T-helper 2 cell treated with Interferon-gamma antibody and Interleukin-4, amounts not matched to agents 5 μg/mL and 100 μg/mL, for 36 hours (primary cell): ENCODE results near the gene UBE3B.
"Not testable (repeated sequence)": the region's sequence is repeated elsewhere in the genome, so short reads cannot be mapped to it uniquely, and the experiment has no call there.

Experiments
- DNase-seq: peaks from one replicate; pipeline ENCODE4 v3.0.0; 2021; ENCODE audit warnings: low spot score
- H3K27ac Mint-ChIP-seq: one replicate; pipeline ENCODE4 v1.8.0; 2021; ENCODE audit warnings: mild to moderate bottlenecking, mixed read lengths
- H3K27me3 Mint-ChIP-seq: one replicate; pipeline ENCODE4 v1.8.0; 2021; ENCODE audit warnings: low read depth, mixed read lengths
- H3K36me3 Mint-ChIP-seq: one replicate; pipeline ENCODE4 v1.8.0; 2021; ENCODE audit warnings: low read depth, mixed read lengths
- H3K4me1 Mint-ChIP-seq: one replicate; pipeline ENCODE4 v1.8.0; 2021; ENCODE audit warnings: low read depth, mixed read lengths
- H3K4me3 Mint-ChIP-seq: one replicate; pipeline ENCODE4 v1.8.0; 2022; ENCODE audit warnings: mild to moderate bottlenecking, moderate library complexity, mixed read lengths
- H3K9me3 Mint-ChIP-seq: one replicate; pipeline ENCODE4 v1.8.0; 2021; ENCODE audit warnings: mixed read lengths

Gene UBE3B

DNA sequence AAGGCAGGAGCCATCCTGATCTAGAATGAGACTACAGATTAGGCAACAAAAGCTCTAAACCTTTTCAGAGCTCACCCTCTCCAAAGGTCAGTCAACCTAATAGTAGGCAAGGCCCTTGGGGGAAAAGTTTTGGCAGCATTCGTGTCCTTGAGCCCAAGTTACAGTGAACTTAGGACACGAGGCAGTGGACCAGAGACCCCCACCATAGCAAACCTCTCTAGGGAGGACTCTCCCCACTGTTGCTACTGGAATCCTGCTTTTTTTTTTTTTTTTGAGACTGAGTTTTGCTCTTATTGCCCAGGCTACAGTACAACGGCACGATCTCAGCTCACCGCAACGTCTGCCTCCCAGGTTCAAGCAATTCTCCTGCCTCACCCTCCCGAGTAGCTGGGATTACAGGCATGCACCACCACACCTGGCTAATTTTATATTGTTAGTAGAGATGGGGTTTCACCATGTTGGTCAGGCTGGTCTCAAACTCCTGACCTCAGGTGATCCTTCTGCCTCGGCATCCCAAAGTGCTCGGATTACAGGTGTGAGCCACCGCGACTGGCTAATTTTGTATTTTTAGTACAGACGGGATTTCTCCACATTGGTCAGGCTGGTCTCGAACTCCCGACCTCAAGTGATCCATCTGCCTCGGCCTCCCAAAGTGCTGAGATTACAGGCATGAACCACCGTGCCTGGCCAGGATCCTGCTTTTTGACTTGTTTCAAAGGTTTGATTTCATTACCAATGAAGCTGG is 3.7 kb upstream of the UBE3B start:
- Mint-ChIP-seq H3K36me3 (peaks cover 12% of the 10 kb centered on the region), H3K4me1 (peaks cover 17% of the 10 kb centered on the region)
- H3K4me3 Mint-ChIP-seq, H3K27me3 Mint-ChIP-seq, DNase-seq, H3K9me3 Mint-ChIP-seq, H3K27ac Mint-ChIP-seq: not testable (repeated sequence)

DNA sequence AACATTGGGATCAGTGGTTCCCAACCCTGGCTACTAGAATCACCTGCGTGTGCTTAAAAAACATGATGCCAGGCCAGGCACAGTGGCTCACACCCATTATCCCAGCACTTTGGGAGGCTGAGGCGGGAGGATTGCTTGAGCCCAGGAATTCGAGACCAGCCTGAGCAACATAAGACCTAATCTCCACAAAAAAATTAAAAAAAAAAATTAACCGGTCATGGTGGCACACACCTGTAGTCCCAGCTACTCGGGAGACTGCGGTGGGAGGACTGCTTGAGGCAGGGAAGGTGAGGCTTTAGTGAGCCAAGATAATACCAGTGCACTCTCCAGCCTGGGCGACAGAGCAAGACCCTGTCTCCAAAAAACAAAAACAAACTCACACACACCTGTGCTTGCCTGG is 2.3 kb upstream of the UBE3B start:
- Mint-ChIP-seq H3K9me3 (no peaks in the 10 kb centered on the region), H3K27ac (no peak overlapping the region), H3K27me3 (no peaks in the 10 kb centered on the region), H3K36me3 (peaks cover 8% of the 10 kb centered on the region), H3K4me1 (peaks cover 21% of the 10 kb centered on the region), H3K4me3 (no peak overlapping the region)
- no peak for DNase-seq

DNA sequence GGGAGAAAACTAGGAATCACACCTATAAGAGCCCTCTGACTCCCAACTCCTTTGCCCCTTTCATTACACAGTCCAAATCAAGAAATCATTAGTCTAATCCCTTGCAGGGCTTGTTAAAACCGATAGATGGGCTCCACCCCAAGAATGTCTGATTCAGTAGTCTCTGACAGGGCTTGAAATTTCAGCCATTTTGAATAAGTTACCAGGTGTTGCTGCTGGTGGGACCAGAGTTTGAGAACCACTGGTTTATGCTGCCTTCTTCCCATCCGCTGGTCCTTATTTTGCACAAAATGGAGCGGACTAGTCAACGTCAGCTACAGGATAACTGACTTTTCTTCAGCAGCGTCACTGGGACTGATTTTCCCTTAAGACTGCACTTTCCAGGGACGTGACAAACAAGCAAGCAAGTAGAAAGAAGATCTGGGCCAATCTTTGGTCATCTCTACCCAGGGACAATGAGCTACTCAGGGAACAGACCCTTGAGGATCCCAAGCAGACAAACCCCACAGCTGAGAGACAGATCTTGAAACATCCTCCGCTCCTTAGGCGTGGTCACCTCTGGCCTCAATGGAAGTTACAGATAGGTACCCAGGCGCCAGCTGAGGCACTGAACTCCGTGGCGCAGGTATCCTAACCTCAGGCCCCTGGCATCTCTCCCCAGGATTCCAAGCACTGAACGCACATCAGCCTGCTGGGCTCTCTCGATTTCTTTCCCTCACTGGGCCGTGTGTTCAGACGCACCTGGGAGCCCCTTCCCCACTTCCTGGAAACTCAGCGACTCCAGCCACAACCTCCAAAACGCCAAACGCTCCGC is 1.2 kb upstream of the UBE3B start:
- DNase-seq: no peak
- Mint-ChIP-seq H3K4me1 (peaks cover 21% of the 10 kb centered on the region), H3K27ac (peak overlapping the region; percentile 95)

DNA sequence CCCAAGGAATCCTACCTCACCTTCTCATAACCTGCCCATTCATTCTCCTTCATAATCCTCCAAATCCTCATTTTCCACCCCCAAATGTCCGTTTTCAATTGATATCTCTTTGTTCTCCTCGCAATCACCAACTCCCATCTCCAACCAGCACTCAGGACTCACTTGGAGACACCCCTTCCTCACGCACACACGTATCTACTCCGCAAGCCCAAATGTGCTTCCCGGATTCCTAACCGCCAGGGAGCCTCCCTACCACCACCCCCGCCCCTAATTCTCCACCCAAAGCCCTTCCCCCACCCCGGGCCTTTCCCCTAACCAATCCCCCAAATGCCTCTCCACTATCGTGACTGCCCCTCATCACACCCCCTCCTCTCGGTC is 638 bp upstream of the UBE3B start:
- peaks cover 21% of the 10 kb centered on the region for H3K4me1 Mint-ChIP-seq
- H3K27me3 Mint-ChIP-seq: no peaks in the 10 kb centered on the region
- no peak for DNase-seq
- peak overlapping the region; percentile 97 for H3K4me3 Mint-ChIP-seq
- no peaks in the 10 kb centered on the region for H3K9me3 Mint-ChIP-seq
- peak overlapping the region; percentile 95 for H3K27ac Mint-ChIP-seq
- H3K36me3 Mint-ChIP-seq: peaks cover 8% of the 10 kb centered on the region

More for the DNA sequence above, 1.2 kb upstream of the UBE3B start:
- H3K27me3 Mint-ChIP-seq: no peaks in the 10 kb centered on the region
- H3K36me3 Mint-ChIP-seq: peaks cover 8% of the 10 kb centered on the region
- H3K4me3 Mint-ChIP-seq: peak overlapping the region; percentile 97
- no peaks in the 10 kb centered on the region for H3K9me3 Mint-ChIP-seq

DNA sequence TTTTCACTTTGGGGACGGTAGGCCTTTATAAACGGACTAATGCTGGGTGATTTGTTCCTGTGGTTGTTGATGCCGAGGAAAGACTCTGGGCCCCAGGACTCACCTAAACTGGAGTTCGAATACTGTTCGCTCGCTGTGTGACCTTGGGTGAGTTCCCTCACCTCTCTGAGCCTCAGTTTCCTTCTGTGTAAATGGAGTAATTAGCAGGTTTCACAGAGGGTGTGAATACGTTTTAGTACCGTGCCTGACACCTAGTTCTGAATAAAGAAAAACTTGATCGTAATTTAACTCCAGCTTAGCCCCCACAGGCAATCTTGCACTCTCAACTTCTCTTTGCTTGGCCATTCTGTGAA is 505 bp downstream of the UBE3B start:
- Mint-ChIP-seq H3K27me3 (no peaks in the 10 kb centered on the region), H3K9me3 (no peaks in the 10 kb centered on the region), H3K4me3 (peak overlapping the region; percentile 97), H3K4me1 (peaks cover 21% of the 10 kb centered on the region), H3K27ac (peak overlapping the region; percentile 95), H3K36me3 (peaks cover 8% of the 10 kb centered on the region)
- no peak for DNase-seq

DNA sequence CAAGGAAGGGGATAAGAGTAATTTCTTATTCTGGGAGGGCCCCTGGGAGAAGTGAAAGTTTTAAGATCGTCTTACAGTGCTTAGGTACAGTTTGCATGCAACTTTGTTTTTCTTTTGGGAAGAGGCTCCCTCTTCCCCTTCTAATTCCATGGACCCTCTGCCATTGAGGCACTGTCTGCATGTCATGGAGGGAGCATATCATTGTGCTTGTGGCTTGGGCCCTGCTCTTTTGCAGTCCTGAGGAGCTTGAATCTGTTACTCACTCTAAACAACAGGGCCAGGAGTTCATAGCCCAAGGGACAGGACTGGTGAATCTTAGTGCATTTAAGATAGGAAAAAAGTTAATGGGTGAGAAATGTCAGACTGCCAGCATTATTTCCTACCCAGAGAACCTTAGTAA is 2.3 kb downstream of the UBE3B start:
- H3K9me3 Mint-ChIP-seq: no peaks in the 10 kb centered on the region
- no peaks in the 10 kb centered on the region for H3K27me3 Mint-ChIP-seq
- H3K4me1 Mint-ChIP-seq: peaks cover 19% of the 10 kb centered on the region
- H3K27ac Mint-ChIP-seq: no peak overlapping the region
- DNase-seq: no peak
- H3K4me3 Mint-ChIP-seq: no peak overlapping the region
- H3K36me3 Mint-ChIP-seq: peaks cover 10% of the 10 kb centered on the region

DNA sequence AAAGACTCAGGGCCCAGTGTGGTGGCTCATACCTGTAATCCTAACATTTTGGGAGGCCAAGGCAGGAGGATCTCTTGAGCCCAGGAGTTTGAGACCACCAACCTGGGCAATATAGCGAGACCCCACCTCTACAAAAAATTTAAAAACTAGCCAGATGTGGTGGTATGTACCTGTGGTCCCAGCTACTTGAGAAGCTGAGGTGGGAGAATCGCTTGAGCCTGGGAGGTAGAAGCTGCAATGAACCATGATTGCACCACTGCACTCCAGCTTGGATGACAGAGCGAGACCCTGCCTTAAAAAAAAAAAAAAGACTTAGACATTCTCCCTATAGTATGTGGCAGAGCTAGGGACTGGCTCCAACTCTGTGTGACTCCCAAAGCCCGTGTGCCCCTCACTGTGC is 2.9 kb downstream of the UBE3B start:
- DNase-seq: no peak
- Mint-ChIP-seq H3K27ac (no peak overlapping the region), H3K4me1 (peaks cover 19% of the 10 kb centered on the region), H3K27me3 (no peaks in the 10 kb centered on the region), H3K9me3 (no peaks in the 10 kb centered on the region), H3K36me3 (peaks cover 14% of the 10 kb centered on the region), H3K4me3 (no peak overlapping the region)

DNA sequence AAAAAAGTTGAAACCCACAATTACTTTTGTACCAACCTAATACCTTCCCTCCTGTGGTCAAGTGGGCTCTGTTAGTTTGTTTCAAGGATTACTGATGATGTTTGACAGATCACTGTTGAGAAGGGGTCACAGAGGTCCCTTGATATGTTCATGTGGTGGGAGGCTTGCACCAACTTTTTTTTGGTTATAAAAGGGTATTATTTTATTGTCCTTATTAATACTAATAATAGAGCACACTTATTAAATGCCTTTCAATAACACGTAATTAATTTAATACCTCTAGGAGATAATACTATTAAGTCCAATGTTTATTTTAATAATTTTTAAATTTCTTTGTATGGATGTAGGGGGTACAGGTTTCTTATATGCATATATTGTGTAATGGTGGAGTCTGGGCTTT is 4.4 kb downstream of the UBE3B start:
- Mint-ChIP-seq H3K27me3 (no peaks in the 10 kb centered on the region), H3K36me3 (peaks cover 15% of the 10 kb centered on the region), H3K4me1 (peaks cover 7% of the 10 kb centered on the region), H3K27ac (no peak overlapping the region), H3K9me3 (no peaks in the 10 kb centered on the region), H3K4me3 (no peak overlapping the region)
- DNase-seq: no peak

DNA sequence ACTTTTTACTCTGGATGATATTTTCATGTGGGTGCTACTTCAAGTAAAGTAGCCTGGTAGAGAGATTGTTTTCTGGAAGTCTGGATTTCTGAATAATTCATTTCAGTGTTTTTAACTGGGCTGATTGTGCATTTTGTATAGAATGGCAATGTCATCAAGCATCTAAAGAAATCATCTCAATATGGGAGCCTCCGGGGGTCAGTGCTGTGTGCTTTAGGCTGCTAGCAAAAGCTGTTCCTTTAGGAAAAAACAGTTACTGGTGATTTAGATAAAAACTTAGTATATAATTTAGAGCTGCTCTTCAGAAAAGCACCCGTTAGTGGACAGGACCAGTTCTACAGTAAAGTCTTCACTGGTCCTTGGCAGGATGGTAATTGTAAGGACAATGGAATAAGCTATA is 5.1 kb downstream of the UBE3B start:
- DNase-seq: no peak
- H3K27ac Mint-ChIP-seq: no peak overlapping the region
- no peak overlapping the region for H3K4me3 Mint-ChIP-seq
- peaks cover 17% of the 10 kb centered on the region for H3K36me3 Mint-ChIP-seq
- H3K4me1 Mint-ChIP-seq: peaks cover 6% of the 10 kb centered on the region
- H3K27me3 Mint-ChIP-seq: no peaks in the 10 kb centered on the region
- no peaks in the 10 kb centered on the region for H3K9me3 Mint-ChIP-seq

DNA sequence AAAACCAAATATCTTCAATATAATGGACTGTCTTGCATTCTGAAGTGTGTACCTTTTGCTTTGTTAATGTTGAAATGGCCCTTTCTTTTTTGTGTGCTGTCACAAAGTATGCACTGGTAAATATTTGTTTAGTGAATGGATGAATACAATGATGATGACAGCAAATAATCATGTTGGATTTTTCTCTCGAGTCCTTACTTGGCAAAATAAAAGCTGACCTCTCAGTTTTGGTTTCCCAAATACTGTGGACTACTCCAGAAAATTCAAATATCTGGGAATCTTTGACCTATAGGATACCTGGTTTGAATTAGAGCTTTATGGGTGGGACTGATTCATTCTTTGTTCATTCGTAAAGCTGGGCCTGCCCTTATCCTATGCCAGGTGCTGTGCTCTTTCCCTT is 5.5 kb downstream of the UBE3B start:
- Mint-ChIP-seq H3K4me1 (peaks cover 6% of the 10 kb centered on the region), H3K9me3 (no peaks in the 10 kb centered on the region), H3K4me3 (no peak overlapping the region), H3K36me3 (peaks cover 19% of the 10 kb centered on the region), H3K27me3 (no peaks in the 10 kb centered on the region), H3K27ac (no peak overlapping the region)
- DNase-seq: no peak

DNA sequence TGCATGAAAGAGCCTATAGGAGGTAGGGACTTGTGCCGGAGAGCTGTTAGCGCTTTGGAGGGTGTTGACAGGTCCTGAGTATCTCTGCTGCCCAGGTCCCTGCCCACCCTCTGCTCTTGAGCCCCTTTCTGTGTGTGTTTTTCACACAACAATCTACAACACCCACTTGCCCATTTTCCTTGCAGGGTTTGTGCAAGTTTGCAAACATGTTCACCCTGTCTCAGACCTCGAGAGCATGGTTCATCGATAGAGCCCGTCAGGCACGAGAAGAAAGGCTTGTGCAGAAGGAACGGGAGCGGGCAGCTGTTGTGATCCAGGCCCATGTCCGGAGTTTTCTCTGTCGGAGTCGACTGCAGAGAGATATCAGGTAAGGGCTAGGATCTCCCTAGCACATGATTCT is 5.9 kb downstream of the UBE3B start:
- Mint-ChIP-seq H3K27me3 (no peaks in the 10 kb centered on the region), H3K4me3 (no peak overlapping the region), H3K9me3 (no peaks in the 10 kb centered on the region), H3K36me3 (peaks cover 19% of the 10 kb centered on the region), H3K4me1 (peaks cover 5% of the 10 kb centered on the region), H3K27ac (no peak overlapping the region)
- DNase-seq: no peak

DNA sequence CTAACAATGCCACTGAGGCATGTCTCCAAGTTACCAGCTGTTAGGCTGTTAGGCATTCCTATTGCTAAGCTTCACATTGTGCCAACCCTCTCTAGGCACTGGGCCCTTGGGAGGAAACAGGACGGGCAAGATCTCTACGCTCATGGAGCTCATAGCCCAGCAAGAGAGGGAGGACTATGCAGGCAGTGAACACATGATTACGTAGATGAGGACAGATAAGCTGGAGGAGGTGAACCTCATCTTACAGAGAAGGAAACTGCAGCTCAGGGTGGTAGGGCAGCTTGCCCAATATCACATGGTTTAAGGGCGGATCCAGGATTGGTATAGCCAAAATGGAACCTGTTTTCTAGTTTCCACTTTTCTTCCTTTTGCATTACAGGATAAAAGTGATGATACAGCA is 7.8 kb downstream of the UBE3B start:
- no peak for DNase-seq
- H3K36me3 Mint-ChIP-seq: peaks cover 29% of the 10 kb centered on the region
- no peaks in the 10 kb centered on the region for H3K4me1 Mint-ChIP-seq
- H3K27me3 Mint-ChIP-seq: no peaks in the 10 kb centered on the region
- H3K27ac Mint-ChIP-seq: no peak overlapping the region
- H3K4me3 Mint-ChIP-seq: no peak overlapping the region
- no peaks in the 10 kb centered on the region for H3K9me3 Mint-ChIP-seq

DNA sequence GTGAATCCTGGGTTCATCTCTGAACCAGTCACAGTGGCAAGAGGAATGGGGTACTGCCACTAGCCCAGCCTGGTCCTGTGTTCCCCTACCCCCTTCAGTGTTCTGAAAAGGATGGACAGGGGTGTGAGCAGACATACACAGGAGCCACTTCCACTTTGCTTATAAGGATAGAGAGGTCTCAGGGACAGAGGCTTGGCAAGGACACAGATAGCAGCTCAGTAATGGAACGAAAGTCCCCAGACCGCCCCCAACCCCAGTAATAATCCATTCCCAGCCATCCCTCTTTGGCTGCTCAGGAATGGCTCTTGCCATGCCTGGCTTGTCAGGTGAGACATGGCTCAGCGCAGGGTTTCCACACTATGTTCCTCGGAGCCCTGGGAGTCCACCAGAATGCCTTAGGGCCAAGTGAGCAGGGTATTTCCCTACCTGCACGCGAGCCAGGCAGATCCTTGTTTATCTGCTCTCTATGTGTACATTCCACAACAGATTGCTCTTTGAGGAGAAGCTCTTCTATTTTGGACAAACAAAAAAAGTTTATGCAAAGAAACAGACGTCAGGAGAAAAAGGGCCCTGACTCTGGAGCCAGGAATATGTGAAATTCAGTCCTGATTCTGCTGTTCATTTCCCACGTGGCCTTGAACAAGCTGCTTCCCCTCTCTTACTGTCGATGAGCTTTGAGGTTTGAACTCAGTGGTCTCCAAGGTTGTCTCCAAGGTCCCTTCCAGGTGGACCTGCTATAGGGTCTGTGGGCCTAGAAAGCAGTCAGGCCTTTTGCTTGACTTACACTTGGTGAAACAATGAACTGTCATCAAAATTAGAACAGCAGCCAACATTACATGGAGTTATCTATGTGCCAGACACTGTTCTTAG is 10.0 kb downstream of the UBE3B start:
- Mint-ChIP-seq H3K27me3 (no peaks in the 10 kb centered on the region), H3K9me3 (no peaks in the 10 kb centered on the region), H3K4me1 (no peaks in the 10 kb centered on the region)

More for the DNA sequence above, 10.0 kb downstream of the UBE3B start:
- DNase-seq: no peak
- peaks cover 36% of the 10 kb centered on the region for H3K36me3 Mint-ChIP-seq
- no peak overlapping the region for H3K4me3 Mint-ChIP-seq
- H3K27ac Mint-ChIP-seq: no peak overlapping the region
